Hepatocyte (in vitro differentiated cells): ENCODE data around the gene FKBP6. TPM values are rescaled to one million over a fixed set of nuclear protein-coding genes. Genes with fewer than 3 reads are reported as not detected.
"Not testable (repeated sequence)": the region's sequence is repeated elsewhere in the genome, so short reads cannot be mapped to it uniquely, and the experiment has no call there.

ENCODE experiments used
- DNase-seq: peaks from one replicate; pipeline ENCODE4 v3.0.0-alpha.2; 2016; ENCODE audit warnings: low spot score
- H2AFZ ChIP-seq: fragments of 200-600 bp; sonication (generic); 2 replicates; pipeline ENCODE4 v1.6.0; 2016; ENCODE audit warnings: antibody characterized with exemption, mild to moderate bottlenecking
- H3K27ac ChIP-seq: fragments of 200-600 bp; sonication (generic); 2 replicates; pipeline ENCODE4 v1.5.1; 2016; ENCODE audit warnings: mild to moderate bottlenecking
- H3K27me3 ChIP-seq: fragments of 200-600 bp; sonication (generic); 2 replicates; pipeline ENCODE4 v1.6.1; 2016
- H3K36me3 ChIP-seq: fragments of 200-600 bp; sonication (generic); replicated peaks from 2 replicates; pipeline ENCODE4 v1.5.1; 2016; ENCODE audit warnings: low read depth; ENCODE audit not compliant: insufficient read depth
- H3K4me1 ChIP-seq: fragments of 200-600 bp; sonication (generic); 2 replicates; pipeline ENCODE4 v1.5.1; 2016; ENCODE audit warnings: mild to moderate bottlenecking, moderate library complexity; ENCODE audit not compliant: insufficient read depth
- H3K4me2 ChIP-seq: fragments of 200-600 bp; sonication (generic); 2 replicates; pipeline ENCODE4 v1.6.0; 2016
- H3K4me3 ChIP-seq: fragments of 200-600 bp; sonication (generic); 2 replicates; pipeline ENCODE4 v1.5.1; 2016; ENCODE audit warnings: mild to moderate bottlenecking
- H3K79me2 ChIP-seq: fragments of 200-600 bp; sonication (generic); 2 replicates; pipeline ENCODE4 v1.6.0; 2017; ENCODE audit warnings: mild to moderate bottlenecking
- H3K9me2 ChIP-seq: fragments of 200-600 bp; sonication (generic); replicated peaks from 2 replicates; pipeline ENCODE4 v1.6.0; 2017; ENCODE audit warnings: mild to moderate bottlenecking; ENCODE audit not compliant: insufficient read depth
- H3K9me3 ChIP-seq: fragments of 200-600 bp; sonication (generic); 2 replicates; pipeline ENCODE4 v1.5.1; 2016; ENCODE audit warnings: low read depth, mild to moderate bottlenecking
- H4K20me1 ChIP-seq: fragments of 200-600 bp; sonication (generic); 2 replicates; pipeline ENCODE4 v1.6.0; 2016; ENCODE audit warnings: mild to moderate bottlenecking; ENCODE audit not compliant: insufficient read depth, poor library complexity, severe bottlenecking
- CTCF ChIP-seq: fragments of 200-600 bp; sonication (generic); IDR thresholded peaks from 2 replicates; pipeline ENCODE4 v1.5.1; 2016; ENCODE audit warnings: antibody characterized with exemption, mild to moderate bottlenecking; ENCODE audit not compliant: poor library complexity
- EZH2 ChIP-seq: fragments of 200-600 bp; sonication (generic); IDR thresholded peaks from 2 replicates; pipeline ENCODE4 v1.6.1; 2016; ENCODE audit warnings: antibody characterized with exemption, mild to moderate bottlenecking, borderline replicate concordance
- EZH2phosphoT487 ChIP-seq: fragments of 200-600 bp; sonication (generic); IDR thresholded peaks from one replicate; pipeline ENCODE4 v1.6.1; 2018; ENCODE audit warnings: antibody characterized with exemption, mild to moderate bottlenecking, low read depth, moderate library complexity; ENCODE audit not compliant: unreplicated experiment, severe bottlenecking
- WGBS: methylation state at CpG from one replicate; pipeline ENCODE4 v1.1.6; 2016; ENCODE audit warnings: low lambda C conversion rate; ENCODE audit errors: missing lambda C conversion rate; 5-methylcytosine and 5-hydroxymethylcytosine counted together
- polyA plus RNA-seq: library from polyadenylated mRNA; unstranded; fragments of >200 nt; fragmentation: Nextera tagmentation; extraction: Ambion mirVana; gene quantifications from 2 replicates; pipeline ENCODE4 v1.2.1, GENCODE V29; 2016
- total RNA-seq: library from RNA; depleted of rRNA; stranded (reverse); fragments of >200 nt; gene quantifications from 2 replicates; pipeline ENCODE4 v1.2.3, GENCODE V29; 2014

The FKBP6 gene
- total and polyA plus RNA-seq, 2 experiments from 2014 or later, result 0.17 TPM; not detected in 1

- DNase-seq, result no peak
- Histone ChIP-seq H3K4me1 (no peaks in the 10 kb centered on the region), H3K4me2 (no peak overlapping the region), H3K4me3 (no peak overlapping the region), H4K20me1 (no peaks in the 10 kb centered on the region), H3K9me3 (no peaks in the 10 kb centered on the region), H3K27me3 (no peaks in the 10 kb centered on the region), H3K9me2 (no peaks in the 10 kb centered on the region), H3K27ac (no peak overlapping the region), H3K79me2 (no peaks in the 10 kb centered on the region), H3K36me3 (no peaks in the 10 kb centered on the region), H2AFZ (no peak overlapping the region)
- no peak for TF ChIP-seq CTCF
- no peak for TF ChIP-seq EZH2phosphoT487
- no peak for TF ChIP-seq EZH2
- WGBS, result 89% methylated on average over 5 of the region's 5 CpGs
These were observed 13.7 kb upstream of the FKBP6 start for GRCh38 chr7:73314271-73314670.

DNA sequence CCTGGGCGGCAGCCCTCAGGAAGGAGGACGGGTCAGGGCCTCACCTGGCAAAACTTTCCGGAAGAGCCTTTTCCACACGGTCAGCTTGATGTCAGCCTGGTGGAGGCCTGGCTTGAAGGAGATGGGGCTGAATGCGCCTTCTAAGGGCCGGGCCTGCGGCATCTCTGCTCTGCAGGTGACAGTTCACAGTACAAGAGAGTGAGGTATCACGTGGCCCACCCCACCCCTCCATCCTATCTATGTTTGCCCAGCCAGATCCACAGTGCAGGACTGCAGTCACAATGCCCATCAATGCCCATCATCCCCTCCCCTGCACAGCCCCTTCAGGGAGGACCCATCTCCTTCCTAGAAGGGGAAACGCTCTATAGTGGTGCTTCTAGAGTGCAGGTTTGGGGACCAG, 11.4 kb upstream of the FKBP6 start:
- H3K36me3 ChIP-seq, result no peaks in the 10 kb centered on the region
- no peaks in the 10 kb centered on the region for H3K9me3 ChIP-seq
- DNase-seq, result no peak
- no peaks in the 10 kb centered on the region for H3K4me1 ChIP-seq
- TF ChIP-seq EZH2, result no peak
- TF ChIP-seq CTCF, result no peak
- no peak for TF ChIP-seq EZH2phosphoT487
- no peaks in the 10 kb centered on the region for H3K79me2 ChIP-seq
- no peak overlapping the region for H3K4me2 ChIP-seq
- no peaks in the 10 kb centered on the region for H3K27me3 ChIP-seq
- H4K20me1 ChIP-seq, result no peaks in the 10 kb centered on the region
- no peak overlapping the region for H3K27ac ChIP-seq
- no peak overlapping the region for H2AFZ ChIP-seq
- no peaks in the 10 kb centered on the region for H3K9me2 ChIP-seq
- H3K4me3 ChIP-seq, result no peak overlapping the region
- WGBS, result 87% methylated on average over 9 of the region's 9 CpGs

DNA sequence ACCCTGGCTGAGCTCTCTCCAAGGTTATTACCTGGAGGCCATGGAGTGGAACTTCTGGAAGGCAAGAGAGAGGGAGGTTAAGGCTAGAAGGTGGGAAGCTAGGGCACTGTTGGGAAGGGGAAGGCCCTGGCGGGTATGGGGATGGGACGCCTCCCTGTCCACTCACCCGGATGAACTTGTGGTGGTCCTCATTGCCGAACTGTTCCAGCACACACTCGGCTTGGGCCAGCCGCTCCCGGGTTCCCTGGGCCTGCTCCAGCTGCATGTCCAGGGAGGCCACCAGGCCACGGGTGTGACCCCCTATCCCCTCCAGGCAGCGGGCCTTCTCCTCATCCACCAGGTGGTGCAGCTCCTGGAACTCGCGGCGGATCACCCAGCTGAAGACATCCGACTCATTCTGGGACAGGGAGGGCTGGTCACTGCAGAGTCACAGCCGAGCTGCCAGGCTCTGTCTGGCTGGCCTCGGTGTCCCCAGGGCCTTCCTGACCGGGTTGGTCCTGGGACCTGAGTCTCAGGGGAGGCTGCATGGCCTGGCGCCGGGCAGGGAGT, 9.2 kb upstream of the FKBP6 start:
- not testable (repeated sequence) for H3K27ac ChIP-seq, H3K79me2 ChIP-seq, H3K4me3 ChIP-seq, DNase-seq, H3K4me1 ChIP-seq, H3K36me3 ChIP-seq, H4K20me1 ChIP-seq, H3K4me2 ChIP-seq, H3K27me3 ChIP-seq, H3K9me2 ChIP-seq, H2AFZ ChIP-seq, H3K9me3 ChIP-seq
- 83% methylated on average over 16 of the region's 18 CpGs for WGBS

GRCh38 chr7:73319541-73319940, 8.4 kb upstream of the FKBP6 start:
- not testable (repeated sequence) for H3K4me3 ChIP-seq, H3K27ac ChIP-seq, H3K79me2 ChIP-seq, H3K9me3 ChIP-seq, H3K4me2 ChIP-seq, DNase-seq, H3K4me1 ChIP-seq, H2AFZ ChIP-seq, H3K36me3 ChIP-seq, H3K27me3 ChIP-seq, H3K9me2 ChIP-seq, H4K20me1 ChIP-seq
- 87% methylated on average over 9 of the region's 9 CpGs for WGBS

GRCh38 chr7:73320009-73320408, 8.0 kb upstream of the FKBP6 start:
- H3K27me3 ChIP-seq, H3K4me3 ChIP-seq, H3K9me3 ChIP-seq, H3K4me2 ChIP-seq, H3K79me2 ChIP-seq, H3K9me2 ChIP-seq, H4K20me1 ChIP-seq, H3K4me1 ChIP-seq, H3K36me3 ChIP-seq, H2AFZ ChIP-seq, H3K27ac ChIP-seq, DNase-seq: not testable (repeated sequence)
- WGBS, result 92% methylated on average over 9 of the region's 9 CpGs

DNA sequence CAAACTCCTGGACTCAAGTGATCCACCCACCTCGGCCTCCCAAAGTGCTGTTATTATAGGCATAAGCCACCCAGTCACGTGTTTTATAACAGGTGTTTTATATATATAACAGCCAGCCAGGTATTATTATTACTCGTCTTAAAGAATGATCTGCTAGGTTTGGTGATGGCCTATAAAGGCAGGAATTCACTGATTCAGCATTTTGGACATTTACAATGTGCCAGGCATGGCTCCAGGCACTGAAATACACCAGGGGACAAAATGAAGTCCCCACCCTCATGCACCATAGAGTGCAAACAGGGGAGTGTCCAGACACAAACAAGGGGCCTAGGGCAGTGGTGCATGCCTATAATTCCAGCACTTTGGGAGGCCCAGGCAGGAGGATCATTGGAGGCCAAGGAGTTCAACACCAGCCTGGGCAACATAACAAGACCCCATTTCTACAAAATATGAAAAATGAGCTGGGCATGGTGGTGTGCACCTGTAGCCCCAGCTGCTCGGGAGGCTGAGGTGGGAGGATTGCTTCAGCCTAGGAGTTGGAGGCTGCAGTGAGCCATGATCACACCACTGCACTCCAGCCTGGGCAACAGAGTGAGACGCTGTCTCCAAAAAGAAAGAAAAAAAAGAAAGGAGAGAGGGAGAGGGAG, 4.4 kb upstream of the FKBP6 start:
- not testable (repeated sequence) for H3K9me3 ChIP-seq, H4K20me1 ChIP-seq, H3K36me3 ChIP-seq, H3K9me2 ChIP-seq, H3K27me3 ChIP-seq, DNase-seq, H3K4me1 ChIP-seq, H3K4me3 ChIP-seq, H3K79me2 ChIP-seq, H3K27ac ChIP-seq
- Histone ChIP-seq H3K4me2 (peak overlapping the region; percentile 72), H2AFZ (peak overlapping the region; percentile 29)
- WGBS, result 89% methylated on average over 5 of the region's 5 CpGs
